Liver (tissue), 9 donors: ENCODE results near the gene DNAJB4. TPM values are rescaled to one million over a fixed set of nuclear protein-coding genes. Genes with fewer than 3 reads are reported as not detected.

Source experiments
- DNase-seq: peaks from one replicate; pipeline ENCODE4 v3.0.0-alpha.2; 2017; ENCODE audit warnings: low spot score
- H3K27ac ChIP-seq, 2 donors: one replicate each; pipeline ENCODE4 v1.7.0; 2013; ENCODE audit warnings: inconsistent platforms in 2 of 2, low read length in 2 of 2, control low read depth in 1 of 2, low read depth in 1 of 2, mild to moderate bottlenecking in 1 of 2
- H3K27me3 ChIP-seq, 4 donors: one replicate each; pipeline versions ENCODE4 v1.6.1 to v1.7.0; 2013; ENCODE audit warnings: low read length in 3 of 4, inconsistent platforms in 1 of 4, mild to moderate bottlenecking in 1 of 4, moderate library complexity in 1 of 4; ENCODE audit not compliant: control insufficient read depth in 4 of 4, insufficient read depth in 4 of 4
- H3K36me3 ChIP-seq, 4 donors: one replicate each; pipeline versions ENCODE4 v1.6.1 to v1.7.0; 2013; ENCODE audit warnings: low read length in 3 of 4, mild to moderate bottlenecking in 3 of 4, low read depth in 1 of 4, moderate library complexity in 1 of 4; ENCODE audit not compliant: control insufficient read depth in 4 of 4, insufficient read depth in 3 of 4
- H3K4me1 ChIP-seq, 4 donors: one replicate each; pipeline versions ENCODE4 v1.6.1 to v1.7.0; 2013; ENCODE audit warnings: low read length in 3 of 4, mild to moderate bottlenecking in 3 of 4, moderate library complexity in 1 of 4; ENCODE audit not compliant: control insufficient read depth in 4 of 4, insufficient read depth in 4 of 4
- H3K4me3 ChIP-seq, 3 donors: one replicate each; pipeline versions ENCODE4 v1.6.1 to v1.7.0; 2013; ENCODE audit warnings: low read length in 3 of 3, control low read depth in 1 of 3, low read depth in 1 of 3, mild to moderate bottlenecking in 1 of 3
- H3K9ac ChIP-seq, 2 donors: one replicate each; pipeline ENCODE4 v1.7.0; 2013; ENCODE audit warnings: low read length in 2 of 2, mild to moderate bottlenecking in 2 of 2, moderate library complexity in 2 of 2, control low read depth in 1 of 2, low read depth in 1 of 2
- H3K9me3 ChIP-seq, 4 donors: one replicate each; pipeline versions ENCODE4 v1.6.1 to v1.7.0; 2013; ENCODE audit warnings: low read length in 3 of 4; ENCODE audit not compliant: control insufficient read depth in 4 of 4
- ATF3 ChIP-seq: IDR thresholded peaks from 2 replicates; pipeline ENCODE4 v1.6.1; 2016; ENCODE audit warnings: antibody characterized with exemption
- FOXA1 ChIP-seq: IDR thresholded peaks from 2 replicates; pipeline ENCODE4 v1.6.1; 2016; ENCODE audit warnings: antibody characterized with exemption
- FOXA2 ChIP-seq: IDR thresholded peaks from 2 replicates; pipeline ENCODE4 v1.6.1; 2016; ENCODE audit warnings: antibody characterized with exemption
- HNF4A ChIP-seq, 2 donors: conservative IDR thresholded peaks; 2 replicates each; pipeline ENCODE4 v1.6.1; 2016; ENCODE audit warnings: antibody characterized with exemption in 2 of 2, mild to moderate bottlenecking in 2 of 2
- JUND ChIP-seq, 2 donors: IDR thresholded peaks; 2 replicates each; pipeline ENCODE4 v1.6.1; 2016; ENCODE audit warnings: antibody characterized with exemption in 2 of 2
- MAX ChIP-seq: IDR thresholded peaks from 2 replicates; pipeline ENCODE4 v1.6.1; 2016; ENCODE audit warnings: antibody characterized with exemption
- NR2F2 ChIP-seq: IDR thresholded peaks from 2 replicates; pipeline ENCODE4 v1.6.1; 2016; ENCODE audit warnings: antibody characterized with exemption
- RAD21 ChIP-seq, 2 donors: IDR thresholded peaks; 2 replicates each; pipeline ENCODE4 v1.6.1; 2016; ENCODE audit warnings: antibody characterized with exemption in 2 of 2, mild to moderate bottlenecking in 2 of 2
- REST ChIP-seq: IDR thresholded peaks from 2 replicates; pipeline ENCODE4 v1.6.1; 2016; ENCODE audit warnings: antibody characterized with exemption, mild to moderate bottlenecking
- RXRA ChIP-seq, 2 donors: IDR thresholded peaks; 2 replicates each; pipeline ENCODE4 v1.6.1; 2017 to 2018; ENCODE audit warnings: antibody characterized with exemption in 2 of 2, mild to moderate bottlenecking in 1 of 2
- SP1 ChIP-seq: IDR thresholded peaks from 2 replicates; pipeline ENCODE4 v1.6.1; 2018; ENCODE audit warnings: antibody characterized with exemption, mild to moderate bottlenecking
- TAF1 ChIP-seq: conservative IDR thresholded peaks from 2 replicates; pipeline ENCODE4 v1.6.1; 2016; ENCODE audit warnings: antibody characterized with exemption, mild to moderate bottlenecking
- YY1 ChIP-seq: IDR thresholded peaks from 2 replicates; pipeline ENCODE4 v1.6.1; 2016; ENCODE audit warnings: antibody characterized with exemption, mild to moderate bottlenecking
- WGBS: extraction: QIAGEN DNeasy Blood & Tissue Kit; methylation state at CpG from one replicate; pipeline ENCODE4 v1.1.7; 2013; 5-methylcytosine and 5-hydroxymethylcytosine counted together
- polyA plus RNA-seq, 2 donors: library from polyadenylated mRNA; stranded (reverse) in 1 of 2; unstranded in 1 of 2; fragments of 200-250 nt in 1 of 2; fragments of >200 nt in 1 of 2; fragmentation: Nextera tagmentation in 1 of 2; extraction: Ambion mirVana in 1 of 2; gene quantifications; one replicate each; pipeline versions ENCODE4 v1.2.1 to v1.2.3, GENCODE V29; 2013 to 2015
- total RNA-seq, 2 donors: library from RNA; depleted of rRNA; stranded (reverse); fragments of >200 nt; gene quantifications; one replicate each; pipeline ENCODE4 v1.2.3, GENCODE V29; 2014
- TF ChIP-seq, protein P1 (sequence below): fragments of 150-350 bp; IDR thresholded peaks from 2 replicates; pipeline ENCODE4 v1.5.1; 2017; ENCODE audit warnings: improper control_type of control experiment, low read depth, low read length; ENCODE audit not compliant: missing input control
- TF ChIP-seq, protein P2 (sequence below): IDR thresholded peaks from 2 replicates; pipeline ENCODE4 v1.6.1; 2016; ENCODE audit warnings: antibody characterized with exemption
- donor health status: healthy.
- donor health status: healthy.
- donor health status: healthy.
- donor health status: healthy.
- donor health status: healthy.

Gene DNAJB4
- total and polyA plus RNA-seq, 4 donors: 5.7 to 21.6 (median 10.0) TPM

DNA sequence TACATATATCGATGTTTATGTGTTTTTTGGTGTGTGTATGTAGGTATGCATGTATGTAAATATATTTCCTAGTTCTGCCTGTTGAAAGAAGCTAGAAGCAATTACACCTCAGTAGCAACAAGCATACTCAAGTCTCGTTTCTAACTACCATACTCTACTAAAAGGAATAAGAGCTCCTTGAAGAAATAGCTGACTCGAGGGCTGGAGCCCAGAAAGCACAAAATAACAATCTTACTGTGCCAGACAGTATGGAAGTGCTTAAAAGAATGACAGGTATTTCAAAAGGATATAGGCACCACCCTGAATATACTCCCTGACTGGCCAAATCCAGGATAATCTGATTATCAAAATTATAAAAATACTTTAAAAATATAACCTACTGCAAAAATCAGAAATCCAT, 49.0 kb upstream of the DNAJB4 start:
- TF ChIP-seq FOXA2 (no peak), NR2F2 (no peak), ATF3 (no peak), RAD21 (IDR thresholded peaks at IDR 0.05) (no peak), MAX (no peak), TAF1 (no peak)
- TF ChIP-seq, protein P1, sequence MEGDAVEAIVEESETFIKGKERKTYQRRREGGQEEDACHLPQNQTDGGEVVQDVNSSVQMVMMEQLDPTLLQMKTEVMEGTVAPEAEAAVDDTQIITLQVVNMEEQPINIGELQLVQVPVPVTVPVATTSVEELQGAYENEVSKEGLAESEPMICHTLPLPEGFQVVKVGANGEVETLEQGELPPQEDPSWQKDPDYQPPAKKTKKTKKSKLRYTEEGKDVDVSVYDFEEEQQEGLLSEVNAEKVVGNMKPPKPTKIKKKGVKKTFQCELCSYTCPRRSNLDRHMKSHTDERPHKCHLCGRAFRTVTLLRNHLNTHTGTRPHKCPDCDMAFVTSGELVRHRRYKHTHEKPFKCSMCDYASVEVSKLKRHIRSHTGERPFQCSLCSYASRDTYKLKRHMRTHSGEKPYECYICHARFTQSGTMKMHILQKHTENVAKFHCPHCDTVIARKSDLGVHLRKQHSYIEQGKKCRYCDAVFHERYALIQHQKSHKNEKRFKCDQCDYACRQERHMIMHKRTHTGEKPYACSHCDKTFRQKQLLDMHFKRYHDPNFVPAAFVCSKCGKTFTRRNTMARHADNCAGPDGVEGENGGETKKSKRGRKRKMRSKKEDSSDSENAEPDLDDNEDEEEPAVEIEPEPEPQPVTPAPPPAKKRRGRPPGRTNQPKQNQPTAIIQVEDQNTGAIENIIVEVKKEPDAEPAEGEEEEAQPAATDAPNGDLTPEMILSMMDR: no peak
- 91% methylated on average over 3 of the region's 3 CpGs for WGBS
- H3K27ac ChIP-seq: no peak overlapping the region

GRCh38 chr1:77956464-77956863, 48.3 kb upstream of the DNAJB4 start:
- Histone ChIP-seq H3K36me3 (peaks cover 22 to 87% (median 67%) of the 10 kb centered on the region in 4 donors), H3K9ac (no peak overlapping the region), H3K9me3 (no peaks in the 10 kb centered on the region), H3K27me3 (no peaks in the 10 kb centered on the region), H3K4me3 (no peak overlapping the region), H3K4me1 (peaks cover 0 to 1% (median 0%) of the 10 kb centered on the region in 4 donors), H3K27ac (no peak overlapping the region)
- TF ChIP-seq, protein P1: no peak
- WGBS: 90% methylated on average over 3 of the region's 3 CpGs
- no peak for DNase-seq

More for the DNA sequence above, 49.0 kb upstream of the DNAJB4 start:
- Histone ChIP-seq H3K4me3 (no peak overlapping the region), H3K9me3 (no peaks in the 10 kb centered on the region), H3K4me1 (peaks cover 0 to 1% (median 0%) of the 10 kb centered on the region in 4 donors), H3K27me3 (no peaks in the 10 kb centered on the region), H3K9ac (no peak overlapping the region), H3K36me3 (peaks cover 22 to 79% (median 65%) of the 10 kb centered on the region in 4 donors)
- no peak for DNase-seq

DNA sequence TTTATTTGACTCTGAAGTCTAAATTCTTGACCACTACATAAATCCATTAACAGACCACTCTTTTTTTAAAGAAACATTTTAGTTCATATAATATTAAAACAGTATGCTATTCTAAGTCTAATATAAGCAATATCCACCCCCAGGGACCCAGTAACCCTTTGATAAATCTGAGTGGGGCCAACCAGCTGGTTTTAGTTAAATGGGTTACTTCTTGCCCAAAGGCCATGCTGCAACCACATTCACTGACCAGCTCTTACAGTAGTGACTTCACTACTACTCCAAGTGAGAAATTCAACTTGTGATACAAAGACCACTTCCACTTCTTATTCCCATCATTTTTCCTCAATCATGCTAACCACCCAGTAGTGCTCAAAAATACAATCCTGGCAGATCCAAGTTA, 46.3 kb upstream of the DNAJB4 start:
- Histone ChIP-seq H3K27ac (no peak overlapping the region), H3K9ac (no peak overlapping the region), H3K27me3 (no peaks in the 10 kb centered on the region), H3K4me3 (no peak overlapping the region), H3K36me3 (peaks cover 20 to 88% (median 79%) of the 10 kb centered on the region in 4 donors), H3K4me1 (peaks cover 0 to 1% (median 0%) of the 10 kb centered on the region in 4 donors), H3K9me3 (no peaks in the 10 kb centered on the region)
- DNase-seq: no peak
- TF ChIP-seq YY1 (no peak), RXRA (IDR thresholded peaks at IDR 0.05) (no peak), FOXA1 (no peak), JUND (IDR thresholded peaks at IDR 0.05) (no peak), RAD21 (IDR thresholded peaks at IDR 0.05) (no peak), MAX (no peak), REST (no peak), FOXA2 (no peak), HNF4A (conservative IDR thresholded peaks at IDR 0.05) (no peak), NR2F2 (no peak), TAF1 (no peak), SP1 (no peak)
- TF ChIP-seq, protein P2, sequence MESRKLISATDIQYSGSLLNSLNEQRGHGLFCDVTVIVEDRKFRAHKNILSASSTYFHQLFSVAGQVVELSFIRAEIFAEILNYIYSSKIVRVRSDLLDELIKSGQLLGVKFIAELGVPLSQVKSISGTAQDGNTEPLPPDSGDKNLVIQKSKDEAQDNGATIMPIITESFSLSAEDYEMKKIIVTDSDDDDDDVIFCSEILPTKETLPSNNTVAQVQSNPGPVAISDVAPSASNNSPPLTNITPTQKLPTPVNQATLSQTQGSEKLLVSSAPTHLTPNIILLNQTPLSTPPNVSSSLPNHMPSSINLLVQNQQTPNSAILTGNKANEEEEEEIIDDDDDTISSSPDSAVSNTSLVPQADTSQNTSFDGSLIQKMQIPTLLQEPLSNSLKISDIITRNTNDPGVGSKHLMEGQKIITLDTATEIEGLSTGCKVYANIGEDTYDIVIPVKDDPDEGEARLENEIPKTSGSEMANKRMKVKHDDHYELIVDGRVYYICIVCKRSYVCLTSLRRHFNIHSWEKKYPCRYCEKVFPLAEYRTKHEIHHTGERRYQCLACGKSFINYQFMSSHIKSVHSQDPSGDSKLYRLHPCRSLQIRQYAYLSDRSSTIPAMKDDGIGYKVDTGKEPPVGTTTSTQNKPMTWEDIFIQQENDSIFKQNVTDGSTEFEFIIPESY: no peak
